ENCODE results near the gene UPF3A. TPM values are rescaled to one million over a fixed set of nuclear protein-coding genes. Genes with fewer than 3 reads are reported as not detected.
A peak's percentile ranks its signal among the peaks of the same experiment; 100 is the strongest.

The UPF3A gene
- total and polyA plus RNA-seq, 9 of the 15 experiments (the other 6 are each of a cell fraction or from before 2014, with no cell fraction given): 15.6 to 76.5 (median 40.9) TPM

DNA sequence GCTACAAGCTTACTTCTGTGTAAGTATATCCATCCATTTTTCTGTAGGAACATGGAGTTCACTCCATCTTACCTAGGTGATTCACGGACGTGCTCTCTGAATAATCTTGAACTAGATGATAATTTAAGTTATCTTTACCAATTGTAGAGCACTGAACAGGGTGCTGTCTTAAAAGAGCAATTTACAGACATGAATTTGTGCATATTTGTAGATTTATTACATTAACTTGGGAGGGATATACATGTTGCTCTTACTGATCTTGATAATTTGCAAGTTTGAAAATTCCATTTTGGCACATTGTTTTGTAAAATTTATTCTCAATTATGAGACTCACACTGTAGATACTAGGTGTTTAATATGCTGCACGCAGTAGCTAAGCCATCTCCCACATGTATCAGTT lies 37.4 kb upstream of the UPF3A start (continued):
- TF ChIP-seq, protein P1, sequence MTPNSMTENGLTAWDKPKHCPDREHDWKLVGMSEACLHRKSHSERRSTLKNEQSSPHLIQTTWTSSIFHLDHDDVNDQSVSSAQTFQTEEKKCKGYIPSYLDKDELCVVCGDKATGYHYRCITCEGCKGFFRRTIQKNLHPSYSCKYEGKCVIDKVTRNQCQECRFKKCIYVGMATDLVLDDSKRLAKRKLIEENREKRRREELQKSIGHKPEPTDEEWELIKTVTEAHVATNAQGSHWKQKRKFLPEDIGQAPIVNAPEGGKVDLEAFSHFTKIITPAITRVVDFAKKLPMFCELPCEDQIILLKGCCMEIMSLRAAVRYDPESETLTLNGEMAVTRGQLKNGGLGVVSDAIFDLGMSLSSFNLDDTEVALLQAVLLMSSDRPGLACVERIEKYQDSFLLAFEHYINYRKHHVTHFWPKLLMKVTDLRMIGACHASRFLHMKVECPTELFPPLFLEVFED (CRISPR knock-in tag; conservative IDR thresholded peaks at IDR 0.05): no peak
- TF ChIP-seq KAT8 (IDR thresholded peaks at IDR 0.05; ENCODE audit: low read depth): no peak
- no peak for TF ChIP-seq TFAM (CRISPR knock-in tag; conservative IDR thresholded peaks at IDR 0.05)
- TF ChIP-seq GATAD2A (IDR thresholded peaks at IDR 0.05): no peak
- TF ChIP-seq KLF1 (tag; IDR thresholded peaks at IDR 0.05): no peak

DNA sequence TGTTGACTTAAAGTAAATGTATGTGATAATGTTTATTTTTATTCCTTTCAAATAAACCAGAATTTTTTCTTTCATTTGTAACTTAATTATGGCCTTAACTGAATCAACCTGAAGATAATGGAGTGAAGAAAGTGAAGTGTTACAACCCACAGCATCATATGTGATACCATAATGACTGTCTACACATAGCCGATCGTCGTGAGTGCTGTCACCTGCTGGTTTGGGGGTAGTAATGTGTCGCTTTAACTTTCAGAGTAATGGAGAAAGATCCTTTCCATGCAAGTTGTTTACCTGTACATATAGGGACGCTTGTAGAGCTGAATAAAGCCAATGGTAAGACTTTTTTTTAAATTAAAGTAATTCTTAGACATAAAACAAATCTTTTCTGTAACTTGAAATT lies 36.8 kb upstream of the UPF3A start:
- no peak overlapping the region for H3K27ac ChIP-seq (ENCODE audit: extremely low read depth, low read depth, low read length)
- no peaks in the 10 kb centered on the region for H4K20me1 ChIP-seq (replicated peaks; ENCODE audit: control insufficient read depth, insufficient read depth, low read length)
- H3K9me3 ChIP-seq (replicated peaks; ENCODE audit: control insufficient read depth, insufficient read depth, low read depth, low read length): no peaks in the 10 kb centered on the region
- no peaks in the 10 kb centered on the region for H3K9me1 ChIP-seq (ENCODE audit: control insufficient read depth, insufficient read depth, low read length)
- no peak overlapping the region for H3K9ac ChIP-seq (ENCODE audit: insufficient read depth in 1 of 2, low read depth in 2 of 2, low read length in 2 of 2)
- in situ Hi-C loops (cut with MboI): no loop called here
- no peak overlapping the region for H3K4me3 ChIP-seq
- BruUV-seq (replicated peaks): no TSS peak
- DNase-seq (ENCODE audit: extremely low read depth in 1 of 4, low spot score in 3 of 4) (peak in 1 of 4 experiments; percentile 12), ATAC-seq (0 out of 3 replicates have a peak, but pooled peaks have one; percentile 29), FAIRE-seq (no peak)
- 0 out of 3 replicates have a peak, but pooled peaks cover 5% of the 10 kb centered on the region for H3K79me2 ChIP-seq (ENCODE audit: control insufficient read depth, insufficient read depth, low read length)
- CTCF ChIA-PET (ENCODE audit: low intra/inter-chr PET ratio): no interaction called here
- 85% methylated on average over 5 of the region's 5 CpGs for WGBS (ENCODE audit: insufficient coverage, low coverage, missing lambda C conversion rate)
- peaks cover 96% of the 10 kb centered on the region for H3K36me3 ChIP-seq (ENCODE audit: control insufficient read depth, insufficient read depth, low read length)
- TF ChIP-seq, protein P2, sequence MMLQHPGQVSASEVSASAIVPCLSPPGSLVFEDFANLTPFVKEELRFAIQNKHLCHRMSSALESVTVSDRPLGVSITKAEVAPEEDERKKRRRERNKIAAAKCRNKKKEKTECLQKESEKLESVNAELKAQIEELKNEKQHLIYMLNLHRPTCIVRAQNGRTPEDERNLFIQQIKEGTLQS (IDR thresholded peaks at IDR 0.05): no peak
- TF ChIP-seq, protein P2 (CRISPR knock-in tag; conservative IDR thresholded peaks at IDR 0.05): no peak
- TF ChIP-seq, protein P3, sequence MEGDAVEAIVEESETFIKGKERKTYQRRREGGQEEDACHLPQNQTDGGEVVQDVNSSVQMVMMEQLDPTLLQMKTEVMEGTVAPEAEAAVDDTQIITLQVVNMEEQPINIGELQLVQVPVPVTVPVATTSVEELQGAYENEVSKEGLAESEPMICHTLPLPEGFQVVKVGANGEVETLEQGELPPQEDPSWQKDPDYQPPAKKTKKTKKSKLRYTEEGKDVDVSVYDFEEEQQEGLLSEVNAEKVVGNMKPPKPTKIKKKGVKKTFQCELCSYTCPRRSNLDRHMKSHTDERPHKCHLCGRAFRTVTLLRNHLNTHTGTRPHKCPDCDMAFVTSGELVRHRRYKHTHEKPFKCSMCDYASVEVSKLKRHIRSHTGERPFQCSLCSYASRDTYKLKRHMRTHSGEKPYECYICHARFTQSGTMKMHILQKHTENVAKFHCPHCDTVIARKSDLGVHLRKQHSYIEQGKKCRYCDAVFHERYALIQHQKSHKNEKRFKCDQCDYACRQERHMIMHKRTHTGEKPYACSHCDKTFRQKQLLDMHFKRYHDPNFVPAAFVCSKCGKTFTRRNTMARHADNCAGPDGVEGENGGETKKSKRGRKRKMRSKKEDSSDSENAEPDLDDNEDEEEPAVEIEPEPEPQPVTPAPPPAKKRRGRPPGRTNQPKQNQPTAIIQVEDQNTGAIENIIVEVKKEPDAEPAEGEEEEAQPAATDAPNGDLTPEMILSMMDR (IDR thresholded peaks at IDR 0.05 in 2 of 3, conservative IDR thresholded peaks at IDR 0.05 in 1 of 3; ENCODE audit: insufficient read depth in 2 of 3, low read depth in 1 of 3, low read length in 3 of 3): 0 out of 6 replicates have a peak, but pooled peaks of 1 of the 3 experiments have one; percentile 8
- intact Hi-C loops (cut with micrococcal nuclease): no loop called here
- POLR2A ChIA-PET: no interaction called here
- no peak overlapping the region for H2AFZ ChIP-seq (ENCODE audit: low read depth, low read length)
- H3K27me3 ChIP-seq (ENCODE audit: control insufficient read depth in 2 of 2, insufficient read depth in 2 of 2, low read length in 2 of 2): no peaks in the 10 kb centered on the region
- H3K4me1 ChIP-seq (replicated peaks in 1 of 2; ENCODE audit: control insufficient read depth in 2 of 2, insufficient read depth in 2 of 2, low read length in 2 of 2): peaks cover 0 to 8% of the 10 kb centered on the region in 2 experiments; a peak in 2 of 5 replicates
- H3K4me2 ChIP-seq (ENCODE audit: insufficient read depth, low read length): no peak overlapping the region

Measured in K562 (cell line).